ENCODE results near the gene SMARCD3. TPM values are rescaled to one million over a fixed set of nuclear protein-coding genes. Genes with fewer than 3 reads are reported as not detected.

Gene SMARCD3
- total and polyA plus RNA-seq, 9 of the 15 experiments (the other 6 are each of a cell fraction or from before 2014, with no cell fraction given): 0.43 to 3.6 (median 2.6) TPM

DNA sequence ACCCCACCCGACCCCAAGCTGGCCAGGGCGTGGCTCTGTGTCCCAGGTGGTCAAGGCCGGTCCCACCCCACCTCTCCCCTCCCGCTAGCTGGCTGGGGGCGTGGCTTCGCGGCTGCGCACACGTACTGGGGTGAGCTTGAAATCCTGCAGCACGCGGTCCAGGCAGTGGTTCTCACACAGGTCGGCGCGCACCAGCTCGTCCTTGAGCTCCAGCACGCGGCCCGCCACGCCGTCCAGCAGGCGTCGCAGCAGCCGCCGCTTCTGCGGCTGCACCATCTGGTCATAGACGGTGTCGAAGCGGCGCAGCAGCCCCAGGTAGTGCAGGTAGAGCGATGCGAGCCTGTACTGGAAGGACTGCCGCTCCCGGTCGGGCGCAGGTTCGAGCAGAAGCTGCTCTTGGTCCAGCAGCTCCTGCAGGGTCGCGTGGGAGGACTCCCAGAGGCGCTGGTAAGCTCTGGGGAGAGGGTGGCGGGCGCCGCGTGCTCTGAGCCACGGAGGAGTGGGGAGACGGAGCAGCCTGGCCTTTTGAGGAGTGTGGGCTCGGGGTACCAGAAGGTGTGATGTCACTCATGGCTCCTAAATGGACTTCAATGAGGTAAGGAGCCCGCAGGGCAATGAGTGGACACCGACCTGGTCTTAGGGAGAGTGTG lies 44.0 kb downstream of the SMARCD3 start (continued):
- TF ChIP-seq, protein P1, sequence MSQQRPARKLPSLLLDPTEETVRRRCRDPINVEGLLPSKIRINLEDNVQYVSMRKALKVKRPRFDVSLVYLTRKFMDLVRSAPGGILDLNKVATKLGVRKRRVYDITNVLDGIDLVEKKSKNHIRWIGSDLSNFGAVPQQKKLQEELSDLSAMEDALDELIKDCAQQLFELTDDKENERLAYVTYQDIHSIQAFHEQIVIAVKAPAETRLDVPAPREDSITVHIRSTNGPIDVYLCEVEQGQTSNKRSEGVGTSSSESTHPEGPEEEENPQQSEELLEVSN (IDR thresholded peaks at IDR 0.05; ENCODE audit: borderline replicate concordance in 1 of 2, extremely low read depth in 1 of 2, insufficient read depth in 1 of 2, insufficient read length in 1 of 2, low read depth in 1 of 2, low read length in 1 of 2, poor library complexity in 1 of 2, severe bottlenecking in 1 of 2): peak; percentile 81 to 97
- TF ChIP-seq ZNF197 (CRISPR knock-in tag; IDR thresholded peaks at IDR 0.05; ENCODE audit: low read depth) (no peak), U2AF1 (optimal IDR thresholded peaks at IDR 0.05; ENCODE audit: low read depth, low read length) (peak; percentile 31), TEAD1 (CRISPR knock-in tag; IDR thresholded peaks at IDR 0.05) (peak in 1 of 2 experiments; percentile 67; a peak in 1 of 4 replicates), EP300 (IDR thresholded peaks at IDR 0.05; ENCODE audit: low read length) (no peak), DDX20 (tag; IDR thresholded peaks at IDR 0.05; ENCODE audit: low read depth) (no peak), ADNP (tag; IDR thresholded peaks at IDR 0.05) (no peak), ZNF780A (CRISPR knock-in tag; IDR thresholded peaks at IDR 0.05) (no peak), SREBF2 (CRISPR knock-in tag; IDR thresholded peaks at IDR 0.05) (0 out of 2 replicates have a peak, but pooled peaks have one; percentile 18), PURB (CRISPR knock-in tag; IDR thresholded peaks at IDR 0.05; ENCODE audit: low read depth) (0 out of 2 replicates have a peak, but pooled peaks have one; percentile 18), POLR2G (IDR thresholded peaks at IDR 0.05; ENCODE audit: low read depth, low read length) (peak; percentile 44; the same call in 1 of the 2 replicates), CREB1 (IDR thresholded peaks at IDR 0.05) (no peak), CREB1 (CRISPR knock-in tag; IDR thresholded peaks at IDR 0.05) (peak; percentile 59; the same call in 1 of the 2 replicates), CBX5 (IDR thresholded peaks at IDR 0.05; ENCODE audit: borderline replicate concordance, low read depth) (0 out of 2 replicates have a peak, but pooled peaks have one; percentile 12), CC2D1A (IDR thresholded peaks at IDR 0.05) (peak; percentile 77; the same call in 1 of the 2 replicates), IRF2 (CRISPR knock-in tag; IDR thresholded peaks at IDR 0.05) (peak; percentile 63; the same call in 1 of the 2 replicates), TAF7 (tag; IDR thresholded peaks at IDR 0.05) (no peak)
- TF ChIP-seq, protein P2, sequence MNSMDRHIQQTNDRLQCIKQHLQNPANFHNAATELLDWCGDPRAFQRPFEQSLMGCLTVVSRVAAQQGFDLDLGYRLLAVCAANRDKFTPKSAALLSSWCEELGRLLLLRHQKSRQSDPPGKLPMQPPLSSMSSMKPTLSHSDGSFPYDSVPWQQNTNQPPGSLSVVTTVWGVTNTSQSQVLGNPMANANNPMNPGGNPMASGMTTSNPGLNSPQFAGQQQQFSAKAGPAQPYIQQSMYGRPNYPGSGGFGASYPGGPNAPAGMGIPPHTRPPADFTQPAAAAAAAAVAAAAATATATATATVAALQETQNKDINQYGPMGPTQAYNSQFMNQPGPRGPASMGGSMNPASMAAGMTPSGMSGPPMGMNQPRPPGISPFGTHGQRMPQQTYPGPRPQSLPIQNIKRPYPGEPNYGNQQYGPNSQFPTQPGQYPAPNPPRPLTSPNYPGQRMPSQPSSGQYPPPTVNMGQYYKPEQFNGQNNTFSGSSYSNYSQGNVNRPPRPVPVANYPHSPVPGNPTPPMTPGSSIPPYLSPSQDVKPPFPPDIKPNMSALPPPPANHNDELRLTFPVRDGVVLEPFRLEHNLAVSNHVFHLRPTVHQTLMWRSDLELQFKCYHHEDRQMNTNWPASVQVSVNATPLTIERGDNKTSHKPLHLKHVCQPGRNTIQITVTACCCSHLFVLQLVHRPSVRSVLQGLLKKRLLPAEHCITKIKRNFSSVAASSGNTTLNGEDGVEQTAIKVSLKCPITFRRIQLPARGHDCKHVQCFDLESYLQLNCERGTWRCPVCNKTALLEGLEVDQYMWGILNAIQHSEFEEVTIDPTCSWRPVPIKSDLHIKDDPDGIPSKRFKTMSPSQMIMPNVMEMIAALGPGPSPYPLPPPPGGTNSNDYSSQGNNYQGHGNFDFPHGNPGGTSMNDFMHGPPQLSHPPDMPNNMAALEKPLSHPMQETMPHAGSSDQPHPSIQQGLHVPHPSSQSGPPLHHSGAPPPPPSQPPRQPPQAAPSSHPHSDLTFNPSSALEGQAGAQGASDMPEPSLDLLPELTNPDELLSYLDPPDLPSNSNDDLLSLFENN (IDR thresholded peaks at IDR 0.05; ENCODE audit: low read depth in 2 of 2, low read length in 2 of 2): no peak
- TF ChIP-seq, protein P3, sequence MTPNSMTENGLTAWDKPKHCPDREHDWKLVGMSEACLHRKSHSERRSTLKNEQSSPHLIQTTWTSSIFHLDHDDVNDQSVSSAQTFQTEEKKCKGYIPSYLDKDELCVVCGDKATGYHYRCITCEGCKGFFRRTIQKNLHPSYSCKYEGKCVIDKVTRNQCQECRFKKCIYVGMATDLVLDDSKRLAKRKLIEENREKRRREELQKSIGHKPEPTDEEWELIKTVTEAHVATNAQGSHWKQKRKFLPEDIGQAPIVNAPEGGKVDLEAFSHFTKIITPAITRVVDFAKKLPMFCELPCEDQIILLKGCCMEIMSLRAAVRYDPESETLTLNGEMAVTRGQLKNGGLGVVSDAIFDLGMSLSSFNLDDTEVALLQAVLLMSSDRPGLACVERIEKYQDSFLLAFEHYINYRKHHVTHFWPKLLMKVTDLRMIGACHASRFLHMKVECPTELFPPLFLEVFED (CRISPR knock-in tag; conservative IDR thresholded peaks at IDR 0.05): no peak
- TF ChIP-seq, protein P4, sequence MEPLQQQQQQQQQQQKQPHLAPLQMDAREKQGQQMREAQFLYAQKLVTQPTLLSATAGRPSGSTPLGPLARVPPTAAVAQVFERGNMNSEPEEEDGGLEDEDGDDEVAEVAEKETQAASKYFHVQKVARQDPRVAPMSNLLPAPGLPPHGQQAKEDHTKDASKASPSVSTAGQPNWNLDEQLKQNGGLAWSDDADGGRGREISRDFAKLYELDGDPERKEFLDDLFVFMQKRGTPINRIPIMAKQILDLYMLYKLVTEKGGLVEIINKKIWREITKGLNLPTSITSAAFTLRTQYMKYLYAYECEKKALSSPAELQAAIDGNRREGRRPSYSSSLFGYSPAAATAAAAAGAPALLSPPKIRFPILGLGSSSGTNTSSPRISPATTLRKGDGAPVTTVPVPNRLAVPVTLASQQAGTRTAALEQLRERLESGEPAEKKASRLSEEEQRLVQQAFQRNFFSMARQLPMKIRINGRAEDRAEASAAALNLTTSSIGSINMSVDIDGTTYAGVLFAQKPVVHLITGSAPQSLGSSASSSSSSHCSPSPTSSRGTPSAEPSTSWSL (CRISPR knock-in tag; IDR thresholded peaks at IDR 0.05; ENCODE audit: borderline replicate concordance): no peak

All from K562 (cell line).